Fibroblast of lung (primary cell): ENCODE data around the gene FAM193B. TPM values are rescaled to one million over a fixed set of nuclear protein-coding genes. Genes with fewer than 3 reads are reported as not detected.

ENCODE experiments used
- DNase-seq, 2 donors: peaks; one replicate each; pipeline versions ENCODE4 v3.0.0 to v3.0.0-alpha.2; 2010; ENCODE audit warnings: low read depth in 2 of 2
- H2AFZ ChIP-seq: 2 replicates; pipeline ENCODE4 v1.5.1; 2012; ENCODE audit warnings: low read length, control low read depth, inconsistent platforms
- H3K27ac ChIP-seq: 2 replicates; pipeline ENCODE4 v1.5.1; 2011; ENCODE audit warnings: low read length, control low read depth; ENCODE audit not compliant: insufficient read depth
- H3K27me3 ChIP-seq: 2 replicates; pipeline ENCODE4 v1.5.1; 2011; ENCODE audit warnings: mild to moderate bottlenecking, low read length; ENCODE audit not compliant: control insufficient read depth, insufficient read depth
- H3K36me3 ChIP-seq: 2 replicates; pipeline ENCODE4 v1.5.1; 2011; ENCODE audit warnings: low read length; ENCODE audit not compliant: control insufficient read depth, insufficient read depth
- H3K4me1 ChIP-seq: 2 replicates; pipeline ENCODE4 v1.5.1; 2011; ENCODE audit warnings: low read length; ENCODE audit not compliant: control insufficient read depth, insufficient read depth; ENCODE audit errors: extremely low read depth
- H3K4me2 ChIP-seq: 2 replicates; pipeline ENCODE4 v1.5.1; 2011; ENCODE audit warnings: low read length, control low read depth; ENCODE audit not compliant: insufficient read depth; ENCODE audit errors: extremely low read depth
- H3K4me3 ChIP-seq, 4 experiments: fragments of 200-600 bp in 1 of 4; sonication (generic) in 1 of 4; replicated peaks in 1 of 4; 2 replicates each; pipeline ENCODE4 v1.5.1; 2011 to 2016; ENCODE audit warnings: low read length in 4 of 4, low read depth in 3 of 4, mild to moderate bottlenecking in 3 of 4, control low read depth in 2 of 4, inconsistent platforms in 1 of 4, mixed read lengths in 1 of 4; ENCODE audit not compliant: insufficient read depth in 1 of 4; ENCODE audit errors: control extremely low read depth in 1 of 4
- H3K79me2 ChIP-seq: 2 replicates; pipeline ENCODE4 v1.5.1; 2012; ENCODE audit warnings: mild to moderate bottlenecking, low read length, inconsistent platforms; ENCODE audit not compliant: control insufficient read depth, insufficient read depth
- H3K9ac ChIP-seq: 2 replicates; pipeline ENCODE4 v1.5.1; 2011; ENCODE audit warnings: mild to moderate bottlenecking, low read length, control low read depth; ENCODE audit not compliant: insufficient read depth
- H3K9me3 ChIP-seq: 2 replicates; pipeline ENCODE4 v1.5.1; 2012; ENCODE audit warnings: low read depth, low read length; ENCODE audit not compliant: control insufficient read depth, insufficient read depth
- H4K20me1 ChIP-seq: 2 replicates; pipeline ENCODE4 v1.5.1; 2011; ENCODE audit warnings: low read length; ENCODE audit not compliant: control insufficient read depth, insufficient read depth; ENCODE audit errors: extremely low read depth
- CTCF ChIP-seq, 2 donors: IDR thresholded peaks in 1 of 2; conservative IDR thresholded peaks in 1 of 2; 1 replicate in 1 of 2; 2 replicates in 1 of 2; pipeline ENCODE4 v1.5.1; 2011 to 2012; ENCODE audit warnings: low read length in 2 of 2, control low read depth in 1 of 2, inconsistent platforms in 1 of 2, low read depth in 1 of 2, mild to moderate bottlenecking in 1 of 2
- EZH2 ChIP-seq: IDR thresholded peaks from 2 replicates; pipeline ENCODE4 v1.5.1; 2012; ENCODE audit warnings: low read length, control low read depth, mild to moderate bottlenecking; ENCODE audit errors: missing control alignments
- polyA plus RNA-seq, 2 donors: library from polyadenylated mRNA; depleted of rRNA in 1 of 2; stranded (reverse) in 1 of 2; unstranded in 1 of 2; fragments of >200 nt; gene quantifications; 2 replicates each; pipeline ENCODE4 v1.2.1, GENCODE V29; 2011 to 2012; ENCODE audit warnings: missing spikeins in 1 of 2
- total RNA-seq: library from RNA; depleted of rRNA; stranded (reverse); fragments of >200 nt; gene quantifications from 2 replicates; pipeline ENCODE4 v1.2.1, GENCODE V29; 2014

The FAM193B gene
- total and polyA plus RNA-seq, 2 donors (not counting 1 experiment from before 2014, with no cell fraction given), result 27.9 to 28.4 TPM

GRCh38 chr5:177509991-177510566 lies 44.3 kb downstream of the FAM193B start:
- H3K4me3 ChIP-seq, result no peak overlapping the region

GRCh38 chr5:177509381-177509951 lies 44.9 kb downstream of the FAM193B start, which contains the start of gene DOK3:
Gene DOK3 (minus strand): TSS chr5:177509826. CDS start chr5:177509540, 286 bp downstream.
- Histone ChIP-seq H3K36me3 (peaks cover 35% of the 10 kb centered on the region), H3K4me1 (no peaks in the 10 kb centered on the region), H3K27me3 (no peaks in the 10 kb centered on the region), H3K4me2 (no peak within 1 kb of the TSS), H3K9ac (no peak within 1 kb of the TSS), H3K79me2 (no peaks in the 10 kb centered on the region), H3K27ac (no peak within 1 kb of the TSS), H3K9me3 (no peaks in the 10 kb centered on the region), H3K4me3 (no peak within 1 kb of the TSS), H4K20me1 (no peaks in the 10 kb centered on the region), H2AFZ (no peak within 1 kb of the TSS)
- TF ChIP-seq EZH2 (no peak), CTCF (conservative IDR thresholded peaks at IDR 0.05 in 1 of 2, IDR thresholded peaks at IDR 0.05 in 1 of 2; ENCODE audit: low read depth in 1 of 2, low read length in 2 of 2) (no peak)
- no peak for DNase-seq

More at GRCh38 chr5:177509991-177510566, 44.3 kb downstream of the FAM193B start:
- no peak overlapping the region for H3K9ac ChIP-seq
- H3K36me3 ChIP-seq, result peaks cover 40% of the 10 kb centered on the region
- H4K20me1 ChIP-seq, result no peaks in the 10 kb centered on the region
- H3K27me3 ChIP-seq, result no peaks in the 10 kb centered on the region
- no peak for TF ChIP-seq CTCF (conservative IDR thresholded peaks at IDR 0.05 in 1 of 2, IDR thresholded peaks at IDR 0.05 in 1 of 2; ENCODE audit: low read depth in 1 of 2, low read length in 2 of 2)
- no peak for TF ChIP-seq EZH2
- H3K4me2 ChIP-seq, result no peak overlapping the region
- no peak overlapping the region for H2AFZ ChIP-seq
- no peaks in the 10 kb centered on the region for H3K4me1 ChIP-seq
- H3K9me3 ChIP-seq, result no peaks in the 10 kb centered on the region
- H3K27ac ChIP-seq, result no peak overlapping the region
- peaks cover 4% of the 10 kb centered on the region for H3K79me2 ChIP-seq
- no peak for DNase-seq

GRCh38 chr5:177508837-177509236 lies 45.5 kb downstream of the FAM193B start:
- Histone ChIP-seq H3K9me3 (no peaks in the 10 kb centered on the region), H3K4me1 (no peaks in the 10 kb centered on the region), H3K9ac (no peak overlapping the region), H3K4me2 (no peak overlapping the region), H4K20me1 (no peaks in the 10 kb centered on the region), H3K79me2 (no peaks in the 10 kb centered on the region), H3K27ac (no peak overlapping the region), H3K4me3 (no peak overlapping the region), H3K27me3 (no peaks in the 10 kb centered on the region), H2AFZ (no peak overlapping the region), H3K36me3 (peaks cover 30% of the 10 kb centered on the region)
- no peak for DNase-seq
- TF ChIP-seq CTCF (conservative IDR thresholded peaks at IDR 0.05 in 1 of 2, IDR thresholded peaks at IDR 0.05 in 1 of 2; ENCODE audit: low read depth in 1 of 2, low read length in 2 of 2) (no peak), EZH2 (no peak)
